Measurements from ENCODE around the gene LDLRAD1. TPM values are rescaled to one million over a fixed set of nuclear protein-coding genes. Genes with fewer than 3 reads are reported as not detected.
A peak's percentile ranks its signal among the peaks of the same experiment; 100 is the strongest.

LDLRAD1 gene
- total RNA-seq, 1 donor from 2014 or later = not detected

DNA sequence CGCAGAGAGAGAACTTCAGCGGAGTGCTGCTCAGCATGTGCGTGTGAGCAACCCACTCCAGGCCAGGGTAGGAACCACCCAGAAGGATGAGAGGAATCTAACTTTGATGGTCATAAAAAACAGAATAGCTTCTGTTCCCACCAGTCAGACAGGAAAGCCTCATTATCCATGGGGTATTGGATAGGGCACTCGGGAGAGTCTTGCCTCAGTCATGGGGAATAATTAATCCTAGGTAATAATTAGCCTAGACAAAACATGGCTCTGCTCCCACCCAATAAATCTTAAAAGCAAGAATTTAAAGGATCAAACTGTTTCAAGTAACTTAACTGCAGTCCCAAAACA is 35.3 kb downstream of the LDLRAD1 start:
- intact Hi-C loops (cut with micrococcal nuclease) = no loop called here
- Histone ChIP-seq H3K36me3 (no peaks in the 10 kb centered on the region), H3K4me3 (peak overlapping the region; percentile 60), H3K9me3 (replicated peaks) (no peaks in the 10 kb centered on the region), H3K4me1 (peaks cover 10% of the 10 kb centered on the region), H3K27me3 (ENCODE audit: low read depth) (no peaks in the 10 kb centered on the region), H3K27ac (replicated peaks) (no peak overlapping the region)
- no peak for DNase-seq
- TF ChIP-seq, protein P1, sequence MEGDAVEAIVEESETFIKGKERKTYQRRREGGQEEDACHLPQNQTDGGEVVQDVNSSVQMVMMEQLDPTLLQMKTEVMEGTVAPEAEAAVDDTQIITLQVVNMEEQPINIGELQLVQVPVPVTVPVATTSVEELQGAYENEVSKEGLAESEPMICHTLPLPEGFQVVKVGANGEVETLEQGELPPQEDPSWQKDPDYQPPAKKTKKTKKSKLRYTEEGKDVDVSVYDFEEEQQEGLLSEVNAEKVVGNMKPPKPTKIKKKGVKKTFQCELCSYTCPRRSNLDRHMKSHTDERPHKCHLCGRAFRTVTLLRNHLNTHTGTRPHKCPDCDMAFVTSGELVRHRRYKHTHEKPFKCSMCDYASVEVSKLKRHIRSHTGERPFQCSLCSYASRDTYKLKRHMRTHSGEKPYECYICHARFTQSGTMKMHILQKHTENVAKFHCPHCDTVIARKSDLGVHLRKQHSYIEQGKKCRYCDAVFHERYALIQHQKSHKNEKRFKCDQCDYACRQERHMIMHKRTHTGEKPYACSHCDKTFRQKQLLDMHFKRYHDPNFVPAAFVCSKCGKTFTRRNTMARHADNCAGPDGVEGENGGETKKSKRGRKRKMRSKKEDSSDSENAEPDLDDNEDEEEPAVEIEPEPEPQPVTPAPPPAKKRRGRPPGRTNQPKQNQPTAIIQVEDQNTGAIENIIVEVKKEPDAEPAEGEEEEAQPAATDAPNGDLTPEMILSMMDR (IDR thresholded peaks at IDR 0.05; ENCODE audit: borderline replicate concordance) = no peak

GRCh38 chr1:53982034-53982762 is 35.8 kb downstream of the LDLRAD1 start:
- Histone ChIP-seq H3K36me3 (no peaks in the 10 kb centered on the region), H3K9me3 (replicated peaks) (no peaks in the 10 kb centered on the region), H3K4me1 (peaks cover 10% of the 10 kb centered on the region), H3K27ac (replicated peaks) (peak overlapping the region; percentile 42), H3K4me3 (peak overlapping the region; percentile 60), H3K27me3 (ENCODE audit: low read depth) (no peaks in the 10 kb centered on the region)
- peak; percentile 32 for DNase-seq
- intact Hi-C loops (cut with micrococcal nuclease) = no loop called here
- TF ChIP-seq, protein P1 (IDR thresholded peaks at IDR 0.05; ENCODE audit: borderline replicate concordance) = no peak

- H3K4me3 ChIP-seq = no peak overlapping the region
- intact Hi-C loops (cut with micrococcal nuclease) = no loop called here
- H3K27ac ChIP-seq (replicated peaks) = no peak overlapping the region
Observed at GRCh38 chr1:53981220-53981619, 36.8 kb downstream of the LDLRAD1 start.

GRCh38 chr1:53979712-53980450 is 38.1 kb downstream of the LDLRAD1 start:
- Histone ChIP-seq H3K4me3 (no peak overlapping the region), H3K27ac (replicated peaks) (no peak overlapping the region), H3K36me3 (no peaks in the 10 kb centered on the region), H3K27me3 (ENCODE audit: low read depth) (no peaks in the 10 kb centered on the region), H3K9me3 (replicated peaks) (no peaks in the 10 kb centered on the region), H3K4me1 (peaks cover 10% of the 10 kb centered on the region)
- DNase-seq = no peak
- intact Hi-C loops (cut with micrococcal nuclease) = no loop called here
- TF ChIP-seq, protein P1 (IDR thresholded peaks at IDR 0.05; ENCODE audit: borderline replicate concordance) = no peak

More at GRCh38 chr1:53981220-53981619, 36.8 kb downstream of the LDLRAD1 start:
- Histone ChIP-seq H3K4me1 (peaks cover 10% of the 10 kb centered on the region), H3K27me3 (ENCODE audit: low read depth) (no peaks in the 10 kb centered on the region), H3K9me3 (replicated peaks) (no peaks in the 10 kb centered on the region), H3K36me3 (no peaks in the 10 kb centered on the region)
- TF ChIP-seq, protein P1 (IDR thresholded peaks at IDR 0.05; ENCODE audit: borderline replicate concordance) = no peak
- no peak for DNase-seq

GRCh38 chr1:53975861-53976260 is 42.1 kb downstream of the LDLRAD1 start:
- Histone ChIP-seq H3K9me3 (replicated peaks) (no peaks in the 10 kb centered on the region), H3K27me3 (ENCODE audit: low read depth) (no peaks in the 10 kb centered on the region), H3K36me3 (peaks cover 11% of the 10 kb centered on the region), H3K27ac (replicated peaks) (no peak overlapping the region), H3K4me3 (no peak overlapping the region), H3K4me1 (no peaks in the 10 kb centered on the region)
- intact Hi-C loops (cut with micrococcal nuclease) = no loop called here
- TF ChIP-seq, protein P1 (IDR thresholded peaks at IDR 0.05; ENCODE audit: borderline replicate concordance) = no peak
- DNase-seq = no peak
